Measurements from ENCODE around the gene LRRC8E.

The LRRC8E gene

DNA sequence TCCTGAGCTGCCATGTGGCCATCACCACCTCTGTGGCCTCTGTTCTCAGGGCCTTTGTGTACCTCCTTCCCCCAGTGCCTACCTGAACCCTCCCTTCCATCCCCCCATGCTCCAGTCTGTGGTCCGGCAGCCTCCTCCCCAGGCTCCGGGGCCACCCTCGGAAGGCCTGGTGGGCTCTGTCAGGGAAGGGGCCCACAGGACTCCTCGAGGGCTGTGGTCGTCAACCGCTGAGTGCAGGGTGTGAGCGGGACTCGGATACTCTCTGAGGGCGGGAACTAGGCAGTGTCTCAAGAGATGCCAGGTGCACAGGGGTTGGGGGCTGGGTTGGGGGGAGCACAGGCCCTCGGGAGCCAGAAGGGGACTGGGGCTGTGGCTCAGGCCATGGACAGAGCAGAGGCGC lies 19.2 kb downstream of the LRRC8E start:
- H4K12ac ChIP-seq (ENCODE audit: low read depth, low read length) = no peak overlapping the region
- no peak for DNase-seq
- H3K4me1 ChIP-seq (ENCODE audit: control insufficient read depth in 1 of 2, insufficient read depth in 2 of 2, low read length in 2 of 2) = peaks cover 12 to 15% of the 10 kb centered on the region in 2 experiments
- H3K4ac ChIP-seq (ENCODE audit: low read depth, low read length) = no peak overlapping the region
- H3K18ac ChIP-seq (ENCODE audit: low read length) = no peak overlapping the region
- no peak overlapping the region for H2AK5ac ChIP-seq (ENCODE audit: low read length)
- no peaks in the 10 kb centered on the region for H3K27me3 ChIP-seq (ENCODE audit: insufficient read depth, low read length)
- no peak overlapping the region for H3K4me2 ChIP-seq (ENCODE audit: low read length)
- peaks cover 40% of the 10 kb centered on the region in 2 experiments for H3K36me3 ChIP-seq (ENCODE audit: control insufficient read depth in 1 of 2, insufficient read depth in 2 of 2, low read length in 2 of 2)
- H2BK120ac ChIP-seq (ENCODE audit: insufficient read depth, low read length, poor library complexity) = no peak overlapping the region
- H2AFZ ChIP-seq (ENCODE audit: insufficient read depth, low read length, poor library complexity) = no peak overlapping the region
- H3K79me2 ChIP-seq (ENCODE audit: control insufficient read depth, insufficient read depth, low read length, poor library complexity) = peaks cover 17% of the 10 kb centered on the region
- H3K14ac ChIP-seq (ENCODE audit: low read length) = no peak overlapping the region
- H3K9ac ChIP-seq (ENCODE audit: low read length) = no peak overlapping the region
- no CpG with 5 or more reads among the region's 11 CpGs for WGBS (ENCODE audit: extremely low coverage, insufficient coverage, insufficient read length)
- H3K4me3 ChIP-seq (ENCODE audit: low read depth, low read length) = no peak overlapping the region
- H3K9me3 ChIP-seq (ENCODE audit: insufficient read depth, low read depth, low read length) = peaks cover 2% of the 10 kb centered on the region
- H4K8ac ChIP-seq (ENCODE audit: low read depth, low read length) = no peak overlapping the region
- H3K23ac ChIP-seq (ENCODE audit: low read length) = no peak overlapping the region
- no peak overlapping the region for H2BK12ac ChIP-seq (ENCODE audit: low read length)
- peaks cover 16% of the 10 kb centered on the region for H3K79me1 ChIP-seq (ENCODE audit: low read length)
- H3K27ac ChIP-seq (ENCODE audit: low read depth, low read length) = no peak overlapping the region
- no peak overlapping the region for H4K91ac ChIP-seq (ENCODE audit: low read depth, low read length)
- H2BK5ac ChIP-seq (ENCODE audit: low read depth, low read length, poor library complexity) = no peak overlapping the region

DNA sequence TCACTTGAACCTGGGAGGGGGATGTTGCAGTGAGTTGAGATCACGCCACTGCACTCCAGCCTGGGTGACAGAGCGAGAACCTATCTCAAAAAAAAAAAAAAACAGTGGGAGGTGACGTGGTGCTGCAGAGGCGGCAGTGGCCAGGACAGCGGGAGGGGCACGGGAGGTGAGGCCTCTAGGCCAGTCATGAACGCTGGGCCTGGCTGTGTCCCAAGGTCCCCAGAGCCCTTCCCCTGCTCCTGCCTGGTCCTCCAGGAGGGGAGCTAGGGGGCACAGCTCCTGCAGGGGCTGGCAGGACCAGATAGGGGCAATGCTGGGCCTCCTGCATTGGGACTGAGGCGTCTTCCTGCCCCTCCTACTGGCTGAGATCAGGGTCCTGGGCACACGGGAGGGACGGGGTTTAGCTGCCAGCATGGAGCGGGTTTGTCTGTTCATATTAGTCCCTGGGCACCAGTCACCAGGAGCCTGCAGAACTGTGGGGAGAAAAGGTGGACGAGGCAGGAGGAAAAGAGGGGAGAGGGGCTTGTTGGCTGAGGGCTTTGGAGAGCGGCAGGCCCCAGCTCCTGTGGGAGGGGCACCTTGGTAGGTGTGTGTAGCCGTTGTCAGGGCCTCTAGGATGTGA lies 19.9 kb downstream of the LRRC8E start:
- Histone ChIP-seq H4K8ac (ENCODE audit: low read depth, low read length) (no peak overlapping the region), H3K27me3 (ENCODE audit: insufficient read depth, low read length) (no peaks in the 10 kb centered on the region), H3K23ac (ENCODE audit: low read length) (no peak overlapping the region), H2BK12ac (ENCODE audit: low read length) (no peak overlapping the region), H3K9me3 (ENCODE audit: insufficient read depth, low read depth, low read length) (no peaks in the 10 kb centered on the region), H4K91ac (ENCODE audit: low read depth, low read length) (no peak overlapping the region), H3K27ac (ENCODE audit: low read depth, low read length) (no peak overlapping the region), H3K4me1 (ENCODE audit: control insufficient read depth in 1 of 2, insufficient read depth in 2 of 2, low read length in 2 of 2) (peaks cover 6 to 9% of the 10 kb centered on the region in 2 experiments), H3K36me3 (ENCODE audit: control insufficient read depth in 1 of 2, insufficient read depth in 2 of 2, low read length in 2 of 2) (peaks cover 43 to 45% of the 10 kb centered on the region in 2 experiments), H3K18ac (ENCODE audit: low read length) (no peak overlapping the region), H3K9ac (ENCODE audit: low read length) (no peak overlapping the region), H2AK5ac (ENCODE audit: low read length) (no peak overlapping the region), H4K12ac (ENCODE audit: low read depth, low read length) (no peak overlapping the region), H3K4me2 (ENCODE audit: low read length) (no peak overlapping the region), H3K79me2 (ENCODE audit: control insufficient read depth, insufficient read depth, low read length, poor library complexity) (peaks cover 13% of the 10 kb centered on the region), H2BK120ac (ENCODE audit: insufficient read depth, low read length, poor library complexity) (no peak overlapping the region), H3K4me3 (ENCODE audit: low read depth, low read length) (no peak overlapping the region), H3K4ac (ENCODE audit: low read depth, low read length) (no peak overlapping the region), H3K79me1 (ENCODE audit: low read length) (peaks cover 11% of the 10 kb centered on the region), H3K14ac (ENCODE audit: low read length) (no peak overlapping the region), H2AFZ (ENCODE audit: insufficient read depth, low read length, poor library complexity) (no peak overlapping the region), H2BK5ac (ENCODE audit: low read depth, low read length, poor library complexity) (no peak overlapping the region)
- WGBS (ENCODE audit: extremely low coverage, insufficient coverage, insufficient read length) = no CpG with 5 or more reads among the region's 14 CpGs
- no peak for DNase-seq

DNA sequence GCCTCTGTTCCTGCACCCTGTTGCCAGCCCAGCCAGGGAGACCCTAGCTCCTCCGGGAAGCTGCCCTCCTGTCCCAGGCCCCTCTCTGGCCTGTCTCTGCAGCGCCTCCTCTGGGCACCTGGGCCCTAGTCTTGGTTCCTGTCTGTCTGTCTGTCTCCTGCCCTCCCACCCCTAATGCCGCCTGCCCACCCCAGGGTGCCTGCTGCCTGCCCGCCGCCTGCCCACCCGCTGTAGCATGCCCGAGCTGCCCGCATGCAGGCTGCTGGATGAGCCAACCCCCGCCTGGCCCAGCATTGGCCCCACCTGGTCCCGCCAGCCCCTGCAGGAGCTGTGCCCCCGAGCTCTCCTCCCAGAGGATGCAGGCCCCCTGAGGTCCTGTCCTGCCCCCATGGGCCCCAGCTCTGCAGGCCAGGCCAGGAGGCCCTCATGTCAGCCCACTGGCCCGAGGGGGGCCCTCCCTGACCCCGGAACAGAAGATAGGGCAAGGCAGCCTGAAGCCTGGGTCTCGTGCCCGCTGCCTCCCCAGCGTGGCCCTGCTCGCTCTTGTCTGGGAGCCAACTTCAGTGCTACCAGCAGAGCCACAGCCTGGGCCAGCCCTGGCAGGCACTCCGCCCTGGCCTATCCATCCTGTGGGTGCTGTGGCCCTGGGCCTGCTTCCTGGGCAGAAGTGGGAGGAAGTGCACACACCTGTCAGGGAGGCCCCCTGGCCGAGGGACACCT lies 20.6 kb downstream of the LRRC8E start:
- no peak for DNase-seq
- Histone ChIP-seq H3K9ac (ENCODE audit: low read length) (no peak overlapping the region), H3K14ac (ENCODE audit: low read length) (no peak overlapping the region), H3K9me3 (ENCODE audit: insufficient read depth, low read depth, low read length) (no peaks in the 10 kb centered on the region), H2BK5ac (ENCODE audit: low read depth, low read length, poor library complexity) (no peak overlapping the region), H2BK12ac (ENCODE audit: low read length) (no peak overlapping the region), H3K4me3 (ENCODE audit: low read depth, low read length) (no peak overlapping the region), H3K4me1 (ENCODE audit: control insufficient read depth in 1 of 2, insufficient read depth in 2 of 2, low read length in 2 of 2) (peaks cover 6 to 8% of the 10 kb centered on the region in 2 experiments), H3K18ac (ENCODE audit: low read length) (no peak overlapping the region), H3K4ac (ENCODE audit: low read depth, low read length) (no peak overlapping the region), H2BK120ac (ENCODE audit: insufficient read depth, low read length, poor library complexity) (no peak overlapping the region), H3K27ac (ENCODE audit: low read depth, low read length) (no peak overlapping the region), H3K23ac (ENCODE audit: low read length) (no peak overlapping the region), H3K27me3 (ENCODE audit: insufficient read depth, low read length) (no peaks in the 10 kb centered on the region), H4K91ac (ENCODE audit: low read depth, low read length) (no peak overlapping the region), H4K12ac (ENCODE audit: low read depth, low read length) (no peak overlapping the region), H3K4me2 (ENCODE audit: low read length) (no peak overlapping the region), H2AFZ (ENCODE audit: insufficient read depth, low read length, poor library complexity) (no peak overlapping the region), H3K79me1 (ENCODE audit: low read length) (peaks cover 7% of the 10 kb centered on the region), H3K36me3 (ENCODE audit: control insufficient read depth in 1 of 2, insufficient read depth in 2 of 2, low read length in 2 of 2) (peaks cover 43 to 48% of the 10 kb centered on the region in 2 experiments), H3K79me2 (ENCODE audit: control insufficient read depth, insufficient read depth, low read length, poor library complexity) (peaks cover 10% of the 10 kb centered on the region), H2AK5ac (ENCODE audit: low read length) (no peak overlapping the region), H4K8ac (ENCODE audit: low read depth, low read length) (no peak overlapping the region)
- no CpG with 5 or more reads among the region's 19 CpGs for WGBS (ENCODE audit: extremely low coverage, insufficient coverage, insufficient read length)

DNA sequence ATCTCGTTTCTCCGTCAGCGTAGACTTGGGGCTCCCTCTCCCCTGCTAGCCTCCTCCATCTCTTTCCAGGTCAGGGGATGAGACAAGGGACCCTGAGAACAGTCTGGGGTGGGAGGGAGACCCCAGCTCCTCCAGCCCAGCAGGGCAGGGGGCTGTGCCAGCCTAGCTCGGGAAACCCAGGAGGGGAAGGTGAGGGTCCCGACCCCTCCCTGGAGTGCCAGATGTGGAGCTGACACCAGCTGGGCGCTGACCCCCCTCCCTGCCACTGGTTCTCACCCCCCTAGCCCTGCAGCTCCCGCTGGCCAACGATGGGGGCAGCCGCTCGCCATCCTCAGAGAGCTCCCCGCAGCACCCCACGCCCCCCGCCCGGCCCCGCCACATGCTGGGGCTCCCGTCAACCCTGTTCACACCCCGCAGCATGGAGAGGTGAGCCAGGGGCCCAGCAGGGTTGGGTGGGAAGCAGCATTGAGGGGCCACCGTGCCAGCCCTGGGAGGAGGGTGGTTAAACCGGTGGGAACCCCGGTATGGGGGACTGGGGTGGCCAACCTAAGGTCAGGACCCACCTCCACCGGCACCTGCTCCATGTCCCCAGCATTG lies 21.3 kb downstream of the LRRC8E start:
- Histone ChIP-seq H3K4me2 (ENCODE audit: low read length) (no peak overlapping the region), H3K18ac (ENCODE audit: low read length) (no peak overlapping the region), H3K9me3 (ENCODE audit: insufficient read depth, low read depth, low read length) (peaks cover under 1% of the 10 kb centered on the region), H4K12ac (ENCODE audit: low read depth, low read length) (no peak overlapping the region), H3K79me1 (ENCODE audit: low read length) (peaks cover 1% of the 10 kb centered on the region), H3K27me3 (ENCODE audit: insufficient read depth, low read length) (no peaks in the 10 kb centered on the region), H3K23ac (ENCODE audit: low read length) (no peak overlapping the region), H4K91ac (ENCODE audit: low read depth, low read length) (no peak overlapping the region), H2AK5ac (ENCODE audit: low read length) (no peak overlapping the region), H2BK12ac (ENCODE audit: low read length) (no peak overlapping the region), H3K36me3 (ENCODE audit: control insufficient read depth in 1 of 2, insufficient read depth in 2 of 2, low read length in 2 of 2) (peaks cover 43 to 48% of the 10 kb centered on the region in 2 experiments), H4K8ac (ENCODE audit: low read depth, low read length) (no peak overlapping the region), H3K4me3 (ENCODE audit: low read depth, low read length) (no peak overlapping the region), H2AFZ (ENCODE audit: insufficient read depth, low read length, poor library complexity) (no peak overlapping the region), H2BK120ac (ENCODE audit: insufficient read depth, low read length, poor library complexity) (no peak overlapping the region), H3K9ac (ENCODE audit: low read length) (no peak overlapping the region), H3K4ac (ENCODE audit: low read depth, low read length) (no peak overlapping the region), H3K79me2 (ENCODE audit: control insufficient read depth, insufficient read depth, low read length, poor library complexity) (peaks cover 5% of the 10 kb centered on the region), H3K27ac (ENCODE audit: low read depth, low read length) (no peak overlapping the region), H3K14ac (ENCODE audit: low read length) (no peak overlapping the region), H3K4me1 (ENCODE audit: control insufficient read depth in 1 of 2, insufficient read depth in 2 of 2, low read length in 2 of 2) (peaks cover 3 to 6% of the 10 kb centered on the region in 2 experiments), H2BK5ac (ENCODE audit: low read depth, low read length, poor library complexity) (no peak overlapping the region)
- WGBS (ENCODE audit: extremely low coverage, insufficient coverage, insufficient read length) = no CpG with 5 or more reads among the region's 21 CpGs
- DNase-seq = no peak

Measured in trophoblast cell (in vitro differentiated cells and primary cell).